Astrocyte (in vitro differentiated cells and primary cell): ENCODE measurements around the gene ZSCAN23. TPM values are rescaled to one million over a fixed set of nuclear protein-coding genes. Genes with fewer than 3 reads are reported as not detected.

Source experiments
- DNase-seq: peaks from one replicate; pipeline ENCODE4 v3.0.0-alpha.2; 2010; ENCODE audit warnings: low read depth
- FAIRE-seq: peaks from 2 replicates; lab custom pipeline; 2011; peaks lifted over from hg19 to GRCh38; lab: Jason Lieb, UNC
- H2AFZ ChIP-seq: 2 replicates; pipeline ENCODE4 v1.6.0; 2012; ENCODE audit warnings: low read depth, low read length, inconsistent platforms
- H3K27ac ChIP-seq: 2 replicates; pipeline ENCODE4 v1.5.1; 2011; ENCODE audit warnings: low read depth, low read length, inconsistent platforms
- H3K27me3 ChIP-seq: 2 replicates; pipeline ENCODE4 v1.6.0; 2011; ENCODE audit warnings: low read length, inconsistent platforms; ENCODE audit not compliant: insufficient read depth
- H3K36me3 ChIP-seq: 2 replicates; pipeline ENCODE4 v1.5.1; 2011; ENCODE audit warnings: low read length, inconsistent platforms; ENCODE audit not compliant: insufficient read depth
- H3K4me1 ChIP-seq: 2 replicates; pipeline ENCODE4 v1.5.1; 2011; ENCODE audit warnings: low read length, inconsistent platforms; ENCODE audit not compliant: insufficient read depth
- H3K4me2 ChIP-seq: 2 replicates; pipeline ENCODE4 v1.6.0; 2012; ENCODE audit warnings: low read length, inconsistent platforms
- H3K4me3 ChIP-seq: 2 replicates; pipeline ENCODE4 v1.5.1; 2011; ENCODE audit warnings: low read depth, mild to moderate bottlenecking, low read length, inconsistent platforms; ENCODE audit not compliant: insufficient read depth
- H3K79me2 ChIP-seq: 2 replicates; pipeline ENCODE4 v1.6.0; 2012; ENCODE audit warnings: mild to moderate bottlenecking, low read length, inconsistent platforms; ENCODE audit not compliant: insufficient read depth
- H3K9ac ChIP-seq: 2 replicates; pipeline ENCODE4 v1.6.0; 2012; ENCODE audit warnings: mild to moderate bottlenecking, low read length, inconsistent platforms
- H3K9me3 ChIP-seq: 2 replicates; pipeline ENCODE4 v1.5.1; 2012; ENCODE audit warnings: low read depth, mild to moderate bottlenecking, low read length, inconsistent platforms; ENCODE audit not compliant: insufficient read depth
- H4K20me1 ChIP-seq: 2 replicates; pipeline ENCODE4 v1.6.0; 2012; ENCODE audit warnings: low read length, inconsistent platforms; ENCODE audit not compliant: insufficient read depth
- H3K27ac Mint-ChIP-seq: one replicate; pipeline ENCODE4 v1.8.0; 2021; ENCODE audit warnings: mild to moderate bottlenecking, mixed read lengths; ENCODE audit not compliant: unreplicated experiment
- H3K27me3 Mint-ChIP-seq: one replicate; pipeline ENCODE4 v1.8.0; 2021; ENCODE audit warnings: low read depth, mixed read lengths; ENCODE audit not compliant: unreplicated experiment
- H3K36me3 Mint-ChIP-seq: one replicate; pipeline ENCODE4 v1.8.0; 2021; ENCODE audit warnings: low read depth, mixed read lengths; ENCODE audit not compliant: unreplicated experiment
- H3K4me1 Mint-ChIP-seq: one replicate; pipeline ENCODE4 v1.8.0; 2021; ENCODE audit warnings: low read depth, mixed read lengths; ENCODE audit not compliant: unreplicated experiment
- H3K4me3 Mint-ChIP-seq: one replicate; pipeline ENCODE4 v1.8.0; 2021; ENCODE audit warnings: mild to moderate bottlenecking, moderate library complexity, mixed read lengths; ENCODE audit not compliant: unreplicated experiment
- H3K9me3 Mint-ChIP-seq: one replicate; pipeline ENCODE4 v1.8.0; 2021; ENCODE audit warnings: mild to moderate bottlenecking, mixed read lengths; ENCODE audit not compliant: unreplicated experiment
- CTCF ChIP-seq: IDR thresholded peaks from 2 replicates; pipeline ENCODE4 v1.5.1; 2011; ENCODE audit warnings: low read depth, mild to moderate bottlenecking, inconsistent platforms, low read length, moderate library complexity; ENCODE audit not compliant: insufficient read depth
- EZH2 ChIP-seq: IDR thresholded peaks from 2 replicates; pipeline ENCODE4 v1.6.1; 2012; ENCODE audit warnings: mild to moderate bottlenecking, low read length, inconsistent platforms; ENCODE audit not compliant: insufficient read depth
- total RNA-seq: library from RNA; stranded (reverse); gene quantifications from 2 replicates; pipeline ENCODE4 v1.2.1, GENCODE V29; 2021

The ZSCAN23 gene
- total RNA-seq, 1 donor from 2014 or later = 4.8 TPM

GRCh38 chr6:28429781-28430180, 13.5 kb downstream of the ZSCAN23 start:
- no peak overlapping the region for H3K27ac Mint-ChIP-seq
- Histone ChIP-seq H3K9ac (no peak overlapping the region), H3K27ac (no peak overlapping the region), H3K4me2 (no peak overlapping the region), H3K27me3 (no peaks in the 10 kb centered on the region), H2AFZ (no peak overlapping the region), H3K4me1 (no peaks in the 10 kb centered on the region), H3K79me2 (no peaks in the 10 kb centered on the region), H3K36me3 (peaks cover 4% of the 10 kb centered on the region), H4K20me1 (no peaks in the 10 kb centered on the region), H3K9me3 (no peaks in the 10 kb centered on the region), H3K4me3 (no peak overlapping the region)
- TF ChIP-seq CTCF (no peak), EZH2 (no peak)
- no peak for FAIRE-seq
- H3K4me3 Mint-ChIP-seq = no peak overlapping the region
- no peaks in the 10 kb centered on the region for H3K27me3 Mint-ChIP-seq
- H3K9me3 Mint-ChIP-seq = peaks cover 6% of the 10 kb centered on the region
- H3K36me3 Mint-ChIP-seq = peaks cover 25% of the 10 kb centered on the region
- H3K4me1 Mint-ChIP-seq = no peaks in the 10 kb centered on the region
- DNase-seq = no peak

GRCh38 chr6:28425944-28426541, 17.2 kb downstream of the ZSCAN23 start:
- no peak overlapping the region for H3K27ac ChIP-seq
- peaks cover 28% of the 10 kb centered on the region for H3K36me3 Mint-ChIP-seq
- H4K20me1 ChIP-seq = no peaks in the 10 kb centered on the region
- no peak overlapping the region for H2AFZ ChIP-seq
- no peak overlapping the region for H3K9ac ChIP-seq
- no peak overlapping the region for H3K27ac Mint-ChIP-seq
- H3K4me2 ChIP-seq = no peak overlapping the region
- no peaks in the 10 kb centered on the region for H3K9me3 ChIP-seq
- no peak overlapping the region for H3K4me3 ChIP-seq
- peaks cover 6% of the 10 kb centered on the region for H3K9me3 Mint-ChIP-seq
- H3K4me3 Mint-ChIP-seq = no peak overlapping the region
- H3K4me1 Mint-ChIP-seq = peaks cover 12% of the 10 kb centered on the region
- DNase-seq = no peak
- H3K27me3 ChIP-seq = no peaks in the 10 kb centered on the region
- peaks cover 8% of the 10 kb centered on the region for H3K36me3 ChIP-seq
- FAIRE-seq = no peak
- no peaks in the 10 kb centered on the region for H3K4me1 ChIP-seq
- H3K27me3 Mint-ChIP-seq = no peaks in the 10 kb centered on the region
- no peaks in the 10 kb centered on the region for H3K79me2 ChIP-seq
- TF ChIP-seq CTCF = no peak
- TF ChIP-seq EZH2 = no peak

GRCh38 chr6:28424163-28424562, 19.1 kb downstream of the ZSCAN23 start:
- Histone ChIP-seq H3K9ac (no peak overlapping the region), H3K4me1 (no peaks in the 10 kb centered on the region), H3K36me3 (peaks cover 7% of the 10 kb centered on the region), H3K79me2 (no peaks in the 10 kb centered on the region), H3K27me3 (no peaks in the 10 kb centered on the region), H3K27ac (no peak overlapping the region), H2AFZ (no peak overlapping the region), H3K9me3 (no peaks in the 10 kb centered on the region), H3K4me2 (no peak overlapping the region), H3K4me3 (no peak overlapping the region), H4K20me1 (no peaks in the 10 kb centered on the region)
- TF ChIP-seq EZH2 (no peak), CTCF (no peak)
- Mint-ChIP-seq H3K9me3 (peaks cover 6% of the 10 kb centered on the region), H3K4me3 (no peak overlapping the region), H3K27ac (no peak overlapping the region), H3K4me1 (peaks cover 12% of the 10 kb centered on the region), H3K27me3 (no peaks in the 10 kb centered on the region), H3K36me3 (peaks cover 23% of the 10 kb centered on the region)
- no peak for DNase-seq
- FAIRE-seq = no peak
